Measurements from ENCODE around the gene MRPS18B.

Gene MRPS18B

GRCh38 chr6:30610065-30610464 lies 7.6 kb upstream of the MRPS18B start:
- Histone ChIP-seq H3K9me3 (ENCODE audit: control insufficient read depth, low read length) (no peaks in the 10 kb centered on the region), H3K4me3 (ENCODE audit: extremely low read depth, insufficient read depth, low read length, poor library complexity, severe bottlenecking) (no peak overlapping the region), H3K36me3 (ENCODE audit: control insufficient read depth, insufficient read depth, low read length) (peaks cover 80% of the 10 kb centered on the region), H3K4me1 (ENCODE audit: control insufficient read depth, insufficient read depth, low read length, poor library complexity, severe bottlenecking) (peaks cover 18% of the 10 kb centered on the region), H3K27ac (ENCODE audit: low read depth, low read length, severe bottlenecking) (no peak overlapping the region)
- 82 to 100% methylated on average over 2 to 4 of the region's 4 CpGs for WGBS, 2 experiments (ENCODE audit: insufficient coverage in 2 of 2)

DNA sequence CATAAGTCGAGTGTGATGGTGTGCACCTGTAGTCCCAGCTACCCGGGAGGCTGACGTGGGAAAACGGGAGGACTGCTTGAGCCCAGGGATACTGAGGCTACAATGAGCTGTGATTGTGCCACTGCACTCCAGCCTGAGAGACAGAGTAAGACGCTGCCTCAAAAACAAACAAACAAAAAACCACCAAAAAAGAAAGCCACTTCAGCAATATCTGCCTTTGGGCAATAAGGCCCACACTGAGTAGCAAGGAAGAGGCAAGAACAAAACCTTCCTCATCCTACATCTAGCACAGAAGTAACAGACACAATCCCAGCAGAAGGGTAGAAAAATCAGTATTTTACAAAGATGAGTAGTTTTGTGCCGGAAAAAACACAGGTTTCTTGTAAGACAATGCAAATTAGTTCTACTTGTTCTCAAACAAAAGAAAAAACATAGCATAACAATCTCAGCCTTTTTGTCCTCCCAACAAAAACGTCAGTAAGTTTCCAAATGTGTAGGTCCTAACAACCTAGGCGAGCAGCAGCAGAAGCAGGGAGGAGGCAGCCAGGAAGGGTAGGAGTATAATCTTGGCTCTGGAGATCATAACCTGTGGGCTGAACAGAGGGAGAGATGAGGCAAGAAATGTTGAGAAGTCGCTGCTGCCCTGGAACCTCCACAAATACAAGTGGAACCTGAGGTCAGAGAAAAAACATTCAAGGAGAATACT lies 6.3 kb upstream of the MRPS18B start:
- H3K36me3 ChIP-seq (ENCODE audit: control insufficient read depth, insufficient read depth, low read length): peaks cover 74% of the 10 kb centered on the region
- WGBS, 2 experiments (ENCODE audit: insufficient coverage in 2 of 2): 94 to 97% methylated on average over 3 to 7 of the region's 9 CpGs

GRCh38 chr6:30611856-30612194 lies 5.8 kb upstream of the MRPS18B start:
- no CpG with 5 or more reads among the region's 2 CpGs for WGBS, 2 experiments (ENCODE audit: insufficient coverage in 2 of 2)

More for the DNA sequence above, 6.3 kb upstream of the MRPS18B start:
- no peak overlapping the region for H3K4me3 ChIP-seq (ENCODE audit: extremely low read depth, insufficient read depth, low read length, poor library complexity, severe bottlenecking)
- H3K4me1 ChIP-seq (ENCODE audit: control insufficient read depth, insufficient read depth, low read length, poor library complexity, severe bottlenecking): peaks cover 18% of the 10 kb centered on the region
- no peaks in the 10 kb centered on the region for H3K9me3 ChIP-seq (ENCODE audit: control insufficient read depth, low read length)
- H3K27ac ChIP-seq (ENCODE audit: low read depth, low read length, severe bottlenecking): no peak overlapping the region

DNA sequence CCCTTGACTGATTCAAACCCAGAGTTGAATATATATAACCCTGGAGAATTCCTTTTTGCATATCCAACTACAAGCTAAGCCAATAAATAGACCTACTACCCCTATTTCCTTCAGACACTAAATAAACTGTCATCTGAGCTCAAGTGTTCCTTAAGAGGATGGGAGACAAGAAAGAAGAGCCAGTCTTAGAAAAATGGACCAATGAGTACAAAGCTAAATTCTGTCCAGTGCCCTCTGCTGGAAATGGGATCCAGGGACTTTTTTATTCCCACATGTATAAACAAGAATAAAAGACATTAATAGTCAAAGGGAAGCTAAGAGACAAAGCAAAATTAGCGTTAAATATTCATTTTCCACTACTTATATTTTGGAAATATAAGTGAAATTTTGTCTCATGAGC lies 5.4 kb upstream of the MRPS18B start:
- H3K27ac ChIP-seq (ENCODE audit: low read depth, low read length, severe bottlenecking): no peak overlapping the region
- no CpG with 5 or more reads among the region's 1 CpG for WGBS, 2 experiments (ENCODE audit: insufficient coverage in 2 of 2)
- peaks cover 18% of the 10 kb centered on the region for H3K4me1 ChIP-seq (ENCODE audit: control insufficient read depth, insufficient read depth, low read length, poor library complexity, severe bottlenecking)
- no peaks in the 10 kb centered on the region for H3K9me3 ChIP-seq (ENCODE audit: control insufficient read depth, low read length)
- H3K4me3 ChIP-seq (ENCODE audit: extremely low read depth, insufficient read depth, low read length, poor library complexity, severe bottlenecking): no peak overlapping the region
- H3K36me3 ChIP-seq (ENCODE audit: control insufficient read depth, insufficient read depth, low read length): peaks cover 71% of the 10 kb centered on the region

More at GRCh38 chr6:30611856-30612194, 5.8 kb upstream of the MRPS18B start:
- Histone ChIP-seq H3K4me1 (ENCODE audit: control insufficient read depth, insufficient read depth, low read length, poor library complexity, severe bottlenecking) (peaks cover 18% of the 10 kb centered on the region), H3K4me3 (ENCODE audit: extremely low read depth, insufficient read depth, low read length, poor library complexity, severe bottlenecking) (no peak overlapping the region), H3K36me3 (ENCODE audit: control insufficient read depth, insufficient read depth, low read length) (peaks cover 74% of the 10 kb centered on the region), H3K9me3 (ENCODE audit: control insufficient read depth, low read length) (no peaks in the 10 kb centered on the region), H3K27ac (ENCODE audit: low read depth, low read length, severe bottlenecking) (no peak overlapping the region)

GRCh38 chr6:30612687-30613248 lies 4.9 kb upstream of the MRPS18B start:
- WGBS, 2 experiments (ENCODE audit: insufficient coverage in 2 of 2): 68 to 92% methylated on average over 4 to 5 of the region's 6 CpGs
- no peak overlapping the region for H3K4me3 ChIP-seq (ENCODE audit: extremely low read depth, insufficient read depth, low read length, poor library complexity, severe bottlenecking)
- H3K4me1 ChIP-seq (ENCODE audit: control insufficient read depth, insufficient read depth, low read length, poor library complexity, severe bottlenecking): peaks cover 18% of the 10 kb centered on the region
- H3K36me3 ChIP-seq (ENCODE audit: control insufficient read depth, insufficient read depth, low read length): peaks cover 66% of the 10 kb centered on the region
- H3K27ac ChIP-seq (ENCODE audit: low read depth, low read length, severe bottlenecking): peak overlapping the region; percentile 48
- H3K9me3 ChIP-seq (ENCODE audit: control insufficient read depth, low read length): no peaks in the 10 kb centered on the region

DNA sequence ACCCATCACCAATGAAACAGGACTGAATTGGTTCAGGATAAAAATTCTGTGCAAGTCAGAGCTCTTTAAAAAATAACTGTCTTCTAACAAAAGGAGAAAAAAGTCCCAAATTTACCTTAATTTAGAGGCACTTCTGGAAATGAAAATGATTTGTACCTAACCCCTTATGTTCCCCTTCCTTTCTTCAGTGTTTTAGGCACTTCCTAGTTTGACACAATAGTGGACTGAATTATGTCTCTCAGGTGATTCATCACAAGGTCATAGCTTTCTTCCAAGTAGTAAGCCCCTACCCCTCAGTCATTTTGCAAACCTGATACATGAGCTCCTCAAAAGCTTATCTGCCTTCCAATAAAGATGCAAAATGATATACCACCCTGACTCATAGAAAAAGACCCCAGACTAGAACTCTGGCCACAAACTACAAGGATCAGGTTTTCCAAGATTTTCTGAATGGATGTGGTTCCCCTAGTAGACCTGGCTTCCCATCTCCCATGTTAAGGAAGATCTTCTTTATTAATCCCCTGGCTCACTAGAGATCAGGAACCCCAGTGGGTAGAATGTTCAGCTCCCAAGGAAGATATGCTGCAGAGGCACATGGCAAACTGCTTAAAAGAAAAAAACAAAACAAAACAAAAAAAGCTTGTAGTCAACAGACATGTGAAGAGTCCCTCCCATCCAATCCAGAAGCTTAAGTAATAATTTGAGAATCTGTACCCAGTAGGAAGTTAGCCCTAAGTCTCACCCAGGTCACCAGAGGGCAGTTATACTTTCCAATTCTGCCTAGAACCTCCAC lies 4.2 kb upstream of the MRPS18B start:
- Histone ChIP-seq H3K27ac (ENCODE audit: low read depth, low read length, severe bottlenecking) (peak overlapping the region; percentile 48), H3K4me3 (ENCODE audit: extremely low read depth, insufficient read depth, low read length, poor library complexity, severe bottlenecking) (peak overlapping the region; percentile 84), H3K9me3 (ENCODE audit: control insufficient read depth, low read length) (no peaks in the 10 kb centered on the region), H3K4me1 (ENCODE audit: control insufficient read depth, insufficient read depth, low read length, poor library complexity, severe bottlenecking) (peaks cover 18% of the 10 kb centered on the region), H3K36me3 (ENCODE audit: control insufficient read depth, insufficient read depth, low read length) (peaks cover 59% of the 10 kb centered on the region)

- H3K36me3 ChIP-seq (ENCODE audit: control insufficient read depth, insufficient read depth, low read length): peaks cover 53% of the 10 kb centered on the region
Observed at GRCh38 chr6:30614044-30614842, 3.4 kb upstream of the MRPS18B start.

DNA sequence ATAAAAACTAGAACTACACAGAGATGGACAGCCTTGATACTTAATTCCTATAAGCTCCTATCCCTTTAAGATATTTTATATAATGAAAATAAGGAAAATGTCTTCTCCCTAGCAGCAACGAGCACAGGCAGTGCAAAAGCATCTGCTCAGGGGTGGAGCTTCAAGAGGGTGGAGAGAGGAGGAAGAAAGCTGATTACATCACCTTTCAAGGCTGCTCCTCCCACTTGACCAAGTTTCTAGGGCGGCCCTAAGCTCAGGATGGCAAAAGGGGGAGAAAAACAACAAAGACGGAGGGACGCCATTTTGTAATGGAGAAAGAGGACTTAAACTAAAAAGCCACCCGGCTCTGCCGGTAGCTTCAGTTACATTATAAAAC lies 2.8 kb upstream of the MRPS18B start:
- WGBS, 2 experiments (ENCODE audit: insufficient coverage in 2 of 2): no CpG with 5 or more reads among the region's 6 CpGs

More at GRCh38 chr6:30614044-30614842, 3.4 kb upstream of the MRPS18B start:
- peak overlapping the region; percentile 84 for H3K4me3 ChIP-seq (ENCODE audit: extremely low read depth, insufficient read depth, low read length, poor library complexity, severe bottlenecking)
- peak overlapping the region; percentile 99 for H3K27ac ChIP-seq (ENCODE audit: low read depth, low read length, severe bottlenecking)
- no peaks in the 10 kb centered on the region for H3K9me3 ChIP-seq (ENCODE audit: control insufficient read depth, low read length)
- WGBS, 2 experiments (ENCODE audit: insufficient coverage in 2 of 2): 82 to 95% methylated on average over 3 to 5 of the region's 8 CpGs
- peaks cover 18% of the 10 kb centered on the region for H3K4me1 ChIP-seq (ENCODE audit: control insufficient read depth, insufficient read depth, low read length, poor library complexity, severe bottlenecking)

DNA sequence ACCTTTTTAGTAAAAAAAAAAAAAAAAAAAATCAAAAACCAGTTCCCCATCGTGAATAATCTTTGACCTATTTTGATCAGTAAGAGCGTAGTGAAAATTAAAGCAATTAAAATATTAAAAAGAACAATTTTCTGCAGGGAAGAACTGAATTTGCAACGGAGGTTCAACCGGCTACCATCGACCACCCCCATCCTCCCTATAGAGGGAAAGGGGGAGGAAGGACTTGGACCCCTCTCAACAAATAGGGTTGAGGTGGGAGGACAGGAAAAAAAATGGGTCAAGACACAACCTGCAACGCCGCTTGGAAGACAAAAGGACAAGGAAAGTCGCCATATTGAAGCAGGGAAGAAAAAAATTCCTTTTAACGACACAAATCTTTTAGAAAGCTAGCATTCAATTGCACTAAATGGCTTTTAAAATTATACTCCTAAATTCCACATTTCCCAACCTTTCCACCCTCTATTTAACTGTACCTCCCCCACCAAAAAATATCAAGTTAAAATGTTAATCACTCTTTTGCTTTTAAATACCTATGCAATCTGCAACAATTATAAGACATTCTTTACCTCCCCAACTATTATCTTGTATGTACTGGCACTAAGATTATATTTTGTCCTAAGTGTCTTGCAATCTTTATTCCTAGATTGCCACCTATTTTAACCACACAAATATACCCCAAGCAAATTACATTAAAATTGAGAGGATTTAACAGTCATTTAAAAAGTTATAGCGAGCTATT lies 2.3 kb upstream of the MRPS18B start:
- Histone ChIP-seq H3K27ac (ENCODE audit: low read depth, low read length, severe bottlenecking) (peak overlapping the region; percentile 99), H3K4me1 (ENCODE audit: control insufficient read depth, insufficient read depth, low read length, poor library complexity, severe bottlenecking) (peaks cover 18% of the 10 kb centered on the region), H3K9me3 (ENCODE audit: control insufficient read depth, low read length) (no peaks in the 10 kb centered on the region), H3K4me3 (ENCODE audit: extremely low read depth, insufficient read depth, low read length, poor library complexity, severe bottlenecking) (peak overlapping the region; percentile 84), H3K36me3 (ENCODE audit: control insufficient read depth, insufficient read depth, low read length) (peaks cover 53% of the 10 kb centered on the region)
- 0% methylated on average over 2 to 4 of the region's 10 CpGs for WGBS, 2 experiments (ENCODE audit: insufficient coverage in 2 of 2)

More for the DNA sequence above, 2.8 kb upstream of the MRPS18B start:
- peaks cover 18% of the 10 kb centered on the region for H3K4me1 ChIP-seq (ENCODE audit: control insufficient read depth, insufficient read depth, low read length, poor library complexity, severe bottlenecking)
- peak overlapping the region; percentile 84 for H3K4me3 ChIP-seq (ENCODE audit: extremely low read depth, insufficient read depth, low read length, poor library complexity, severe bottlenecking)
- H3K27ac ChIP-seq (ENCODE audit: low read depth, low read length, severe bottlenecking): peak overlapping the region; percentile 99
- peaks cover 53% of the 10 kb centered on the region for H3K36me3 ChIP-seq (ENCODE audit: control insufficient read depth, insufficient read depth, low read length)
- no peaks in the 10 kb centered on the region for H3K9me3 ChIP-seq (ENCODE audit: control insufficient read depth, low read length)

Data from mesodermal cell (in vitro differentiated cells).